M059J (cell line): ENCODE data around the gene RBM7. TPM values are rescaled to one million over a fixed set of nuclear protein-coding genes. Genes with fewer than 3 reads are reported as not detected.

Experiments
- DNase-seq: peaks from one replicate; pipeline ENCODE4 v3.0.0-alpha.2; 2012; ENCODE audit warnings: low read depth
- total RNA-seq: library from RNA; depleted of rRNA; stranded (reverse); fragments of >200 nt; shearing (Covaris generic); gene quantifications from 2 replicates; pipeline ENCODE4 v1.2.3, GENCODE V29; 2014; rRNA removed

The RBM7 gene
- total RNA-seq, 1 experiment from 2014 or later: 52.8 TPM

DNA sequence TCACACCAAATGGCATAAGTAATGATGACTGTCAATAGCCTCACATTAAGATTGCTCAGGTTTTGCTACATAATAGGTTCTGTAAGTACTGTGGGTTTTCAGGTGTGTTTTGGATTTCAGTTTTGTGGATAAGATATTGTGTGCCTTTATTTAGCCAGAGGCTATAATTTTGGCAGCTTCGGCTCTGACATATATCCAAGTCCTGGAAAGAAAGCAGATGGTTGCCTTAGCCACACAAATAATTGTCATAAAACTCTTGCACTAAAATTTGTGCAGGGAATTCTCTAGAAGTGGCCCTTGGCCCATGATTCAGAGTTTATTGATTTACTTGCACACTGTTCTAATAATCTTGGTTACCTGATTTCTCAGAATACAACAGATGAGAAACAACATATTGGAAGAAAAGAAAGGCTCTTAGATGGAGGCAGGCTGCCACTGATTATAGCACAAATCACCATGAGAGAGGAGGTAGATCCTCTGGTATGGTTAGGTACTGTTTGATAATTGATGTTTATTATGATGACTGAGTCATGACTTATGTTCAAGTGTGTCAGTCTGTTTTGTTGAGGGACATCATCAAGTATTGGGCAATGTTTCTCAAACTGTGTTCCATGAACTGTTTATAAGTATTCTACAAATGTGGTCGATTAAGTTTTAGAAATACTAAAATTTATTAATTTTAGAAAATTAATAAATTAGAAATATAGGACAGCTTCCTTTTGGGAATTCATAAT is 48.5 kb downstream of the RBM7 start:
- peak; percentile 14 for DNase-seq

DNA sequence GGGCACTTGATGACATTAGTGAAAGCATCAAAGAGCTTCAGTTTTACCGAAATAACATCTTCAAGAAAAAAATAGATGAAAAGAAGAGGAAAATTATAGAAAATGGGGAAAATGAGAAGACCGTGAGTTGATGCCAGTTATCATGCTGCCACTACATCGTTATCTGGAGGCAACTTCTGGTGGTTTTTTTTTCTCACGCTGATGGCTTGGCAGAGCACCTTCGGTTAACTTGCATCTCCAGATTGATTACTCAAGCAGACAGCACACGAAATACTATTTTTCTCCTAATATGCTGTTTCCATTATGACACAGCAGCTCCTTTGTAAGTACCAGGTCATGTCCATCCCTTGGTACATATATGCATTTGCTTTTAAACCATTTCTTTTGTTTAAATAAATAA is 49.4 kb downstream of the RBM7 start:
- DNase-seq: no peak

DNA sequence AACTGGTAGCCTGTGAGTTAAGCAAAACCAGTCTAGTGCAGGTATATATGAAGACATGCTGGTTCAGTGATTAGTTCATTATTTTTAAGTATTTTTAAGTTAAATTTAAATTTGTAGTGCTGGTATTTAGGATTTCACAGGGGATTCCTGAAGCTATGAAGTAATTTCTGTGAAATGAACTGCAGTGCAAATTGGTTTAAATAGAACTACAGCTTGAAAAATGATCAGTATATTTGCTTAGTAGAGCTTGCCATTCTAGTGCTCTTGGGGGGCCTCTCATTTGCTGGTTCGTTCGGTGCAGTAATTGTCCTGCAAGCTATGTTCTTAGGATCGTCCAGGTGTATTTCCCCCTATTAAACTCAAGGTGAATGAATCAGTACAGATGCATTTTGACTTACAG is 51.9 kb downstream of the RBM7 start:
- DNase-seq: no peak

Other genes starting within 250 kb of the RBM7 start
- 76.6 and 129 TPM in 2 replicates for gene NNMT, start 104.3 kb upstream of the RBM7 start, total RNA-seq
- 0.74 and 1.8 TPM in 2 replicates for gene C11orf71, start 155 bp upstream of the RBM7 start, total RNA-seq
- gene REXO2, start 38.8 kb downstream of the RBM7 start, total RNA-seq: 156 and 169 TPM in 2 replicates
- gene NXPE1, start 159.2 kb downstream of the RBM7 start, total RNA-seq: not detected in 2 replicates
- not detected in 2 replicates for gene NXPE4, start 195.1 kb downstream of the RBM7 start, total RNA-seq